ENCODE data around the gene NXPE4. TPM values are rescaled to one million over a fixed set of nuclear protein-coding genes. Genes with fewer than 3 reads are reported as not detected.
A peak's percentile ranks its signal among the peaks of the same experiment; 100 is the strongest.
"Not testable (repeated sequence)": the region's sequence is repeated elsewhere in the genome, so short reads cannot be mapped to it uniquely, and the experiment has no call there.

The NXPE4 gene
- total RNA-seq, 1 donor: not detected

- DNase-seq (ENCODE audit: low read depth): no peak
- TF ChIP-seq CTCF (IDR thresholded peaks at IDR 0.05; ENCODE audit: insufficient read depth, low read length): no peak
- H3K4me3 ChIP-seq (ENCODE audit: low read depth, low read length): no peak overlapping the region
Observed at GRCh38 chr11:114604179-114604813, 8.7 kb upstream of the NXPE4 start.

GRCh38 chr11:114603151-114603550 lies 7.6 kb upstream of the NXPE4 start:
- H3K4me3 ChIP-seq (ENCODE audit: low read depth, low read length); DNase-seq (ENCODE audit: low read depth): not testable (repeated sequence)

GRCh38 chr11:114598461-114598860 lies 2.9 kb upstream of the NXPE4 start:
- DNase-seq (ENCODE audit: low read depth): no peak
- H3K4me3 ChIP-seq (ENCODE audit: low read depth, low read length): no peak overlapping the region
- TF ChIP-seq CTCF (IDR thresholded peaks at IDR 0.05; ENCODE audit: insufficient read depth, low read length): no peak

- no peak for TF ChIP-seq CTCF (IDR thresholded peaks at IDR 0.05; ENCODE audit: insufficient read depth, low read length)
- no peak for DNase-seq (ENCODE audit: low read depth)
- H3K4me3 ChIP-seq (ENCODE audit: low read depth, low read length): no peak overlapping the region
Observed at GRCh38 chr11:114596175-114596919, 761 bp upstream of the NXPE4 start.

GRCh38 chr11:114594703-114595102 lies 883 bp downstream of the NXPE4 start:
- no peak overlapping the region for H3K4me3 ChIP-seq (ENCODE audit: low read depth, low read length)
- DNase-seq (ENCODE audit: low read depth): no peak
- TF ChIP-seq CTCF (IDR thresholded peaks at IDR 0.05; ENCODE audit: insufficient read depth, low read length): no peak

GRCh38 chr11:114587398-114587953 lies 8.1 kb downstream of the NXPE4 start:
- no peak overlapping the region for H3K4me3 ChIP-seq (ENCODE audit: low read depth, low read length)
- TF ChIP-seq CTCF (IDR thresholded peaks at IDR 0.05; ENCODE audit: insufficient read depth, low read length): no peak
- no peak for DNase-seq (ENCODE audit: low read depth)

GRCh38 chr11:114586797-114587196 lies 8.8 kb downstream of the NXPE4 start:
- TF ChIP-seq CTCF (IDR thresholded peaks at IDR 0.05; ENCODE audit: insufficient read depth, low read length): peak; percentile 41
- DNase-seq (ENCODE audit: low read depth): peak; percentile 44
- no peak overlapping the region for H3K4me3 ChIP-seq (ENCODE audit: low read depth, low read length)
